ENCODE results near the gene FAM221A. TPM values are rescaled to one million over a fixed set of nuclear protein-coding genes. Genes with fewer than 3 reads are reported as not detected.
"Not testable (repeated sequence)": the region's sequence is repeated elsewhere in the genome, so short reads cannot be mapped to it uniquely, and the experiment has no call there.

FAM221A gene
- total and polyA plus RNA-seq, 4 donors, result 12.1 to 21.6 (median 20.3) TPM

DNA sequence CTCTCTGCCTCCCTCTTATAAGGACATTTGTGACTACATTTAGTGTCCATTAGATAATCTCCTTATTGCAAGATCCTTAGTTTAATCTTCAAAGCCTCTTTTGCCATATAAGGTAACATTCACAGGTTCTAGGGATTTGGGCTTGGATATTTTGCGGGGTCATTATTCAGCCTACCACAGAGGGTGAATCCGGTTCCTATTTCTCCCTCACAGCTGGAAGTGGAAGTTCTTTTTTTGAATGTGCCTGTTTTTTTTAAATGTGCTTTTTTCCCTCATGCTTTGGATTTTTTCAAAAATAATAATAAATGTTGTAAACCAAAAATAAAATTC, 17.1 kb upstream of the FAM221A start:
- no peak for DNase-seq (ENCODE audit: low read depth in 4 of 6, low spot score in 6 of 6)
- no peaks in the 10 kb centered on the region for H3K27me3 ChIP-seq (ENCODE audit: control insufficient read depth, insufficient read depth, low read length)
- no CpG with 5 or more reads among the region's 2 CpGs for WGBS (ENCODE audit: insufficient coverage)
- no peaks in the 10 kb centered on the region for H3K9me3 ChIP-seq (ENCODE audit: control insufficient read depth, insufficient read depth, low read length)
- H3K4me1 ChIP-seq (ENCODE audit: control insufficient read depth, insufficient read depth, low read length), result no peaks in the 10 kb centered on the region
- H3K27ac ChIP-seq (ENCODE audit: low read depth, low read length), result no peak overlapping the region
- no peaks in the 10 kb centered on the region for H3K36me3 ChIP-seq (ENCODE audit: control insufficient read depth, insufficient read depth, low read length)
- no peak overlapping the region for H3K4me3 ChIP-seq (ENCODE audit: low read depth, low read length)

DNA sequence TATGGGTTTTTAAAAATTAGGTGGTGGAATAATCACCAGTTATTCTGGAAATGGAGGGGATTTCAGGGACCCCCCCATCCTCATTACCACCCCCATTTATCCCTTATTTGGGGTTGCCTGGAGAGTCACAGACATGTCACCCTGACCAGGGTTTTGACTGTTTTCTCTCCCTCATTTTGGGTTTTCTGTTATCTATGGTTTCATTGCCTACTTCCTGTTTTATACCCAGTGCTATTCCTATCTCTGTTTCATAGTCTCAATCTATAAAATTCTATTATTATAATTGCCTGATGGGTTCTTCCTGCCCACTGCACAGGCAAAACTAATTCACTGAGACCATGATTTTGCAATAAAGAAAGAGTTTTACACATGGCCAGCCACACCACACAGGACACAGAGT, 15.9 kb upstream of the FAM221A start:
- no peaks in the 10 kb centered on the region for H3K9me3 ChIP-seq (ENCODE audit: control insufficient read depth, insufficient read depth, low read length)
- no peak overlapping the region for H3K4me3 ChIP-seq (ENCODE audit: low read depth, low read length)
- DNase-seq (ENCODE audit: low read depth in 4 of 6, low spot score in 6 of 6), result no peak
- no peaks in the 10 kb centered on the region for H3K4me1 ChIP-seq (ENCODE audit: control insufficient read depth, insufficient read depth, low read length)
- no peaks in the 10 kb centered on the region for H3K36me3 ChIP-seq (ENCODE audit: control insufficient read depth, insufficient read depth, low read length)
- no peaks in the 10 kb centered on the region for H3K27me3 ChIP-seq (ENCODE audit: control insufficient read depth, insufficient read depth, low read length)
- H3K27ac ChIP-seq (ENCODE audit: low read depth, low read length), result no peak overlapping the region

DNA sequence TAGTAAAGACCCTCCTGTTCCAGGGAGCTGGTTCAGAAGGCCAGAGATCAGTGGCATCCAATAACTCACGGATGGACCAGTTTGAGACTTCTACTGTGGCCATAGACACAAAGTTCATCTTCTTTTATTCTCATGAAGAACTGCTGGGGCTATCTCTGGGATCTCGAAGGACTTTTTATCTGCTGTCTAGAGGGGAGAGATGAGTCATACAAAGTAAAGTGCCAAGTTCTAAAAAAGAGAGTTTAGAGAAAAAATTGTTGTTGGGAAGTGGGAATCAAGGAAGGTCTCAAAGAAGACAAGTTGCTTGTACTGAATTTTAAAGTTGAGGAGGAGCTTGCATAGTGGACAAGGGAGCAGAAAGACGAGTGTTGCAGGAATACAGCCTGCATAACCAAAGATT, 8.0 kb upstream of the FAM221A start:
- Histone ChIP-seq H3K27me3 (ENCODE audit: control insufficient read depth, insufficient read depth, low read length) (no peaks in the 10 kb centered on the region), H3K4me3 (ENCODE audit: low read depth, low read length) (no peak overlapping the region), H3K4me1 (ENCODE audit: control insufficient read depth, insufficient read depth, low read length) (no peaks in the 10 kb centered on the region), H3K27ac (ENCODE audit: low read depth, low read length) (no peak overlapping the region), H3K36me3 (ENCODE audit: control insufficient read depth, insufficient read depth, low read length) (no peaks in the 10 kb centered on the region), H3K9me3 (ENCODE audit: control insufficient read depth, insufficient read depth, low read length) (no peaks in the 10 kb centered on the region)
- 86% methylated on average over 1 of the region's 3 CpGs for WGBS (ENCODE audit: insufficient coverage)
- DNase-seq (ENCODE audit: low read depth in 4 of 6, low spot score in 6 of 6), result no peak

DNA sequence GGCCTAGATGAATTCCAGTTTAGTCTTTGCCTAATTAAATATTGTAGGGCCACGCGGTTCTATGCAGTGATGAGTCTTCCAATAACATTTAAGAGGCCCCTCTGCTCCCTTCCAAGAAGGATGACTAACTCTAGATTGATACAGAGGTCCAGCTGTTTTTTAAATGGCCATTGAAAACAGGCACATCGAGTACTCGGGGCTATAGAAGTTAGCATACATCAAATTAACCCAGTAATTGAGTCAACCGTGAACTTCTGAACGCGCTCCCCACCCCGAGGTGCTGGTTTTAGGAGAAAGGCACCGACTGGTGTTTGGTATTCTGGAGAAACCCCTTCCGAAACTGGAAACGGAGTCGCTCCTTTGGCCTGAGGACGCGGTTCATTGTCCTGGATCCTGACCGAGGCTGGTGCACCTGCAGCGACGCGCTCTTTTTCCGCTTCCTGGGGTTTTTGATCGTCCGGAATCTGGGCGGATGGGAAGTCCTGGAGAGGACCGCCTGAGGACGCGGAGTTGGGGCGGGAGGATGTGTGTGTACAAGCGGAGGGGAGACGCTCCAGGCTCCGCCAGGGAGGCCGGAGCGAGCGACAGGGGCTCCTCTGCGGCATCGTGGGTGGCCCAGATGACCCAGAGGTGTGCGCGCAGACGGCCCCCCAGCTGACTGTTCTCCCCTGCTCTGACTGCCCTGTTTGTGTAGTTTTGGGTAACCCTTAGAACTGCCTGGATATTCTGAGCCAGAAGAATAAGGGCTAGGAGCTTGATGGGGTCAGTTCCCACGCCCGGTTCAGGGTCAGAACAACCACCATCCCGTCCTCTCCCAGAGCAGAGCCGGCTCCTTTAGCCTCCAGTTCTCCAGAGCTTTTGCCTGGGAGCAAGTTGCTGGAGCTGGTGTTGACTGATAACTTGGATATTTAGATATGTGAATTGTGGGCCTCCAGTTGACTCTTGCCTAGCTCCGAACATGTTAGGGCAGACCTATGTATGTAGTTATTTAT, 711 bp downstream of the FAM221A start:
- peak overlapping the region; percentile 64 for H3K27ac ChIP-seq (ENCODE audit: low read depth, low read length)
- DNase-seq (ENCODE audit: low read depth in 4 of 6, low spot score in 6 of 6), result peak; percentile 26 to 93 (median 46)
- H3K36me3 ChIP-seq (ENCODE audit: control insufficient read depth, insufficient read depth, low read length), result peaks cover 6% of the 10 kb centered on the region
- peak overlapping the region; percentile 85 for H3K4me3 ChIP-seq (ENCODE audit: low read depth, low read length)
- 2% methylated on average over 32 of the region's 42 CpGs for WGBS (ENCODE audit: insufficient coverage)
- H3K4me1 ChIP-seq (ENCODE audit: control insufficient read depth, insufficient read depth, low read length), result peaks cover 12% of the 10 kb centered on the region
- H3K27me3 ChIP-seq (ENCODE audit: control insufficient read depth, insufficient read depth, low read length), result no peaks in the 10 kb centered on the region
- H3K9me3 ChIP-seq (ENCODE audit: control insufficient read depth, insufficient read depth, low read length), result no peaks in the 10 kb centered on the region

DNA sequence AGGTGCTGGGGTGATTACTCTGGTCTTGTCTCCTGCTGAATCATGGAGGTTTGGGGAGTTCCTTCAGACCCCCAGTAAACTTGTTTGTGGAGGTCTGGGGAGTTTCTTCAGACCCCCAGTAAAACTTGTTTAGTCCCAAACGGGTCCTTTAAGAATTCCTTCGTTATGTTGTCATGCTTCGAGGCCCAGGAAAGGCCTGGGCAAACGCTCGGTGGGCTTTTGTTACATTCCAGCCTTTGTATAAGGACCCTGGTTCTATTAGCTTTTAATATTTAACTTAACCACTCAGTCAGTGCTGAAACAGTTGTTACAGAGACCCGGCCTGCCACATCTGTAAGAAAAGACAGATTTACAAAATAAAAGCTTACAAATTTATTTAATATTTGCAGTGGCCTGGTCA, 4.0 kb downstream of the FAM221A start:
- WGBS (ENCODE audit: insufficient coverage), result 32% methylated on average over 5 of the region's 6 CpGs
- not testable (repeated sequence) for DNase-seq (ENCODE audit: low read depth in 4 of 6, low spot score in 6 of 6); H3K4me3 ChIP-seq (ENCODE audit: low read depth, low read length); H3K36me3 ChIP-seq (ENCODE audit: control insufficient read depth, insufficient read depth, low read length); H3K27me3 ChIP-seq (ENCODE audit: control insufficient read depth, insufficient read depth, low read length); H3K27ac ChIP-seq (ENCODE audit: low read depth, low read length); H3K9me3 ChIP-seq (ENCODE audit: control insufficient read depth, insufficient read depth, low read length)
- H3K4me1 ChIP-seq (ENCODE audit: control insufficient read depth, insufficient read depth, low read length), result peaks cover 12% of the 10 kb centered on the region

DNA sequence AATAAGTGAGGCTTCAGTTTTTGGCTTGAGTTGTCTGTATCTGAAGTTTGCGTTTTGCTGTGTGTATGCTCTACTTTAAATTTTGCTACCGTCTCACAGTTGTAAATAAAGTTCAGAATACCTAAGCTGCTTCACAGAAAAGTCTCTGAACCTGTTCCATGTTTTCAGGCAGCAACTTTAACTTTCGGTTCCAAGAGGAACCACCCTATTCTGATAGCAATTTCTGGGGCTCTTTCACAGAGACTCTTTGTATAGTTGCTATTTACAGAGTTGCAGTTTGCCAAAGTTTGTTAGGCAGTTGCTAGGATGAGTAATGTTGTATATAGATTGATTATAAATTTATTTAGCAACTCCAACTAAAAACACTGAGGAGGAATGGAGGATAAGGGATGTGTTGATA, 5.7 kb downstream of the FAM221A start:
- Histone ChIP-seq H3K36me3 (ENCODE audit: control insufficient read depth, insufficient read depth, low read length) (peaks cover 12% of the 10 kb centered on the region), H3K27me3 (ENCODE audit: control insufficient read depth, insufficient read depth, low read length) (no peaks in the 10 kb centered on the region), H3K4me3 (ENCODE audit: low read depth, low read length) (no peak overlapping the region), H3K27ac (ENCODE audit: low read depth, low read length) (no peak overlapping the region), H3K4me1 (ENCODE audit: control insufficient read depth, insufficient read depth, low read length) (peaks cover 9% of the 10 kb centered on the region), H3K9me3 (ENCODE audit: control insufficient read depth, insufficient read depth, low read length) (no peaks in the 10 kb centered on the region)
- no CpG with 5 or more reads among the region's 3 CpGs for WGBS (ENCODE audit: insufficient coverage)
- peak in 1 of 6 donors; percentile 7 for DNase-seq (ENCODE audit: low read depth in 4 of 6, low spot score in 6 of 6)

DNA sequence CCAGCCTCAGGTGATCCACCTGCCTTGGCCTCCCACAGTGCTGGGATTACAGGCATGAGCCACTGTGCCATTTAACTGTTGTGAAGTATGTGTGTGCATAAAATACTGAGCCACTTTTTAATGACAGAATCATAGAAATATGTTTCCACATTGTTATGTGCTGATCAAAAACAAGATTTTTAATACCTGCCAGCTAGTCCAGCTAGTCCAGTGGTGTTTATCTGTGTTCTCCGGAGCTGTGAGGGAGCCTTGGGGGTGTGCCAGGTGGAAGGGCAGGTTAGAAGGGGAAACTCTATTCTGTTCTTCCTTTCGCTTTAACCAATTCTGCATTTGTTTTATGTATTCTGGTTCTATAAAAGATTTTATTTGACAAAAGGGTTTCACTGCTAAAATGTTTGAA, 7.0 kb downstream of the FAM221A start:
- no CpG with 5 or more reads among the region's 2 CpGs for WGBS (ENCODE audit: insufficient coverage)
- Histone ChIP-seq H3K4me3 (ENCODE audit: low read depth, low read length) (no peak overlapping the region), H3K27ac (ENCODE audit: low read depth, low read length) (no peak overlapping the region), H3K9me3 (ENCODE audit: control insufficient read depth, insufficient read depth, low read length) (no peaks in the 10 kb centered on the region), H3K36me3 (ENCODE audit: control insufficient read depth, insufficient read depth, low read length) (peaks cover 17% of the 10 kb centered on the region), H3K4me1 (ENCODE audit: control insufficient read depth, insufficient read depth, low read length) (no peaks in the 10 kb centered on the region), H3K27me3 (ENCODE audit: control insufficient read depth, insufficient read depth, low read length) (no peaks in the 10 kb centered on the region)
- DNase-seq (ENCODE audit: low read depth in 4 of 6, low spot score in 6 of 6), result no peak

DNA sequence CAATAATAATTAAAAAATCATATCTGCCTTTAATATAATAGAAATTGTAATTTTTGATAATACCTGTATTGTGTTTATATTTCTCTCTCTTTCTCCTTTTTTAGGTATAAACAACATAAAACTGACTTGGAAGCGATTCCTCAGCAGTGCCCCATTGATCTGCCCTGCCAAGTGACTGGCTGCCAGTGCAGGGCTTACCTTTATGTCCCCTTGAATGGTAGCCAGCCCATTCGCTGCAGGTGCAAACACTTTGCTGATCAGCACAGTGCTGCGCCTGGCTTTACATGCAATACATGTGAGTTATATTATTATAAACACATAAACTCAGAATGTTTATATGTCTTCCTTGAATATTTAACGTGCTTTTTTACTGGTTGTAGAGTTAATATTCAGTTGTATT, 9.2 kb downstream of the FAM221A start:
- no peak overlapping the region for H3K27ac ChIP-seq (ENCODE audit: low read depth, low read length)
- H3K36me3 ChIP-seq (ENCODE audit: control insufficient read depth, insufficient read depth, low read length), result peaks cover 16% of the 10 kb centered on the region
- H3K4me3 ChIP-seq (ENCODE audit: low read depth, low read length), result no peak overlapping the region
- no peaks in the 10 kb centered on the region for H3K4me1 ChIP-seq (ENCODE audit: control insufficient read depth, insufficient read depth, low read length)
- H3K9me3 ChIP-seq (ENCODE audit: control insufficient read depth, insufficient read depth, low read length), result no peaks in the 10 kb centered on the region
- H3K27me3 ChIP-seq (ENCODE audit: control insufficient read depth, insufficient read depth, low read length), result no peaks in the 10 kb centered on the region
- DNase-seq (ENCODE audit: low read depth in 4 of 6, low spot score in 6 of 6), result no peak
- 100% methylated on average over 1 of the region's 4 CpGs for WGBS (ENCODE audit: insufficient coverage)

DNA sequence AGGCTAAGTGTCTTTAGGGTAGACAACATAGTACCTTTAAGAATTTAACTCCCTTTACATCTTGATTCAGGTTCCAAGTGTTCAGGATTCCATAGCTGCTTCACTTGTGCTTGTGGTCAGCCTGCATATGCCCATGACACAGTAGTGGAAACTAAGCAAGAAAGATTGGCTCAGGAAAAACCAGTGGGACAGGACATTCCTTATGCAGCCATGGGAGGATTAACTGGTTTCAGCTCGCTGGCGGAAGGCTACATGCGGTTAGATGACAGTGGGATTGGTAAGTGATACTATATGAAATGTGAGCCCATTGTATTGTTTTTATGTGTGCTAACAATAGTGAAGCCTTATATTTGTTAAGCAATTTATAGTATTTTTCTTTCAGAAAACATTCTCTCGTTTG, 11.3 kb downstream of the FAM221A start:
- H3K27ac ChIP-seq (ENCODE audit: low read depth, low read length), result no peak overlapping the region
- H3K36me3 ChIP-seq (ENCODE audit: control insufficient read depth, insufficient read depth, low read length), result peaks cover 22% of the 10 kb centered on the region
- no peaks in the 10 kb centered on the region for H3K27me3 ChIP-seq (ENCODE audit: control insufficient read depth, insufficient read depth, low read length)

DNA sequence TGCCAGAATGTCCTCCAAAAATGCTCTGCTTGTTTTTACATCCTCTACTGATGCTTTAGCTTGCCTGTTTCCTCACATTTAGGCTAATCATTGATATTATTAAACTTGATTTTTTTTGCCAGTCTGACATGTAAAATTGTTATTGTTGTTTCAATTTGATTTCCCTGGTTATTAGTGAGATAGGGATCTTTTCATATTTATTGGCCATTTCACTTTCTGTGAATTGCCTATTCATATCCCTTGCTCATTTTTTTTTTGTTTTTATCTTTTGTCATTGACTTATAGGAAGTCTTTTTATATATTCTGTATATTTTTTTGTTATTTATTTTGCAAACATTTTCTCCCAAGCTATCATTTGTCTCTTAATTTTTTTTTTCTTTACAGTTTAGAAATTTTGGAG, 13.2 kb downstream of the FAM221A start:
- Histone ChIP-seq H3K4me1 (ENCODE audit: control insufficient read depth, insufficient read depth, low read length) (no peaks in the 10 kb centered on the region), H3K27me3 (ENCODE audit: control insufficient read depth, insufficient read depth, low read length) (no peaks in the 10 kb centered on the region), H3K27ac (ENCODE audit: low read depth, low read length) (no peak overlapping the region), H3K9me3 (ENCODE audit: control insufficient read depth, insufficient read depth, low read length) (no peaks in the 10 kb centered on the region), H3K36me3 (ENCODE audit: control insufficient read depth, insufficient read depth, low read length) (peaks cover 22% of the 10 kb centered on the region), H3K4me3 (ENCODE audit: low read depth, low read length) (no peak overlapping the region)
- DNase-seq (ENCODE audit: low read depth in 4 of 6, low spot score in 6 of 6), result no peak

More for the DNA sequence above, 11.3 kb downstream of the FAM221A start:
- WGBS (ENCODE audit: insufficient coverage), result 100% methylated on average over 1 of the region's 4 CpGs
- H3K4me3 ChIP-seq (ENCODE audit: low read depth, low read length), result no peak overlapping the region
- H3K9me3 ChIP-seq (ENCODE audit: control insufficient read depth, insufficient read depth, low read length), result no peaks in the 10 kb centered on the region
- no peak for DNase-seq (ENCODE audit: low read depth in 4 of 6, low spot score in 6 of 6)
- no peaks in the 10 kb centered on the region for H3K4me1 ChIP-seq (ENCODE audit: control insufficient read depth, insufficient read depth, low read length)

Measured in spinal cord (tissue), 10 donors.